Stimulated activated CD4-positive, alpha-beta T cell treated with anti-CD3 and anti-CD28 coated beads, Interleukin-12 subunit alpha, Interleukin-12 subunit beta, amount 100 ng/mL, for 48 hours (primary cell): ENCODE results near the gene MEGF8.

Source experiments
- DNase-seq, 3 donors: peaks; one replicate each; pipeline ENCODE4 v3.0.0-alpha.2; 2020; ENCODE audit warnings: low read depth in 2 of 3, low spot score in 1 of 3

Gene MEGF8

GRCh38 chr19:42287017-42287826 is 38.2 kb upstream of the MEGF8 start:
- DNase-seq, result no peak

GRCh38 chr19:42287827-42288107 is 37.7 kb upstream of the MEGF8 start:
- DNase-seq, result no peak

GRCh38 chr19:42288387-42288786 is 37.0 kb upstream of the MEGF8 start:
- DNase-seq, result no peak

DNA sequence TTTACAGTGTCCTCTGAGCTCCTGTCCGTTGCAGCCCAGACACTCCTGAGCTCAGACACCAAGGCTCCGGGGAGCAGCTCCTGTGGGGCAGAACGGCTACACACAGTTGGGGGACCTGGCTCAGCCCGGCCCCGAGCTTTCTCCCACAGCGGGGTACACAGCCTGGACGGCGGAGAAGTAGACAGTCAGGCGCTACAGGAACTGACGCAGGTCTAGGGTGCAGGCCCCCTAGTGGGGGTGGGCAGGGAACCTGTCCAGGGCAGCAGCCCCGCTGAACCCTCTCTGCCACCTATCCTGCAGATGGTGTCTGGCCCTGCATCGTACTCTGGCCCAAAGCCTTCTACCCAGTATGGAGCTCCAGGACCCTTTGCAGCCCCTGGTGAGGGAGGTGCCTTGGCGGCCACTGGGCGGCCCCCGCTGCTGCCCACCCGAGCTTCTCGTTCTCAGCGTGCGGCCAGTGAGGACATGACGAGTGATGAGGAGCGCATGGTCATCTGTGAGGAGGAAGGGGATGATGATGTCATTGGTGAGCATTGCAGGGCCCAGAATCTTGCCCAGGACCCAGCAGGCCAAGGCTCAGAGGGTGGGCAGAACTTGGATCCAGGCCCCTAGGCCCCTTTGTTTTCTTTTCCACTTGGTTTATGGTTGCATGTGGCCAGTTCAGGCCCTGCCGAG is 36.4 kb upstream of the MEGF8 start:
- no peak for DNase-seq

DNA sequence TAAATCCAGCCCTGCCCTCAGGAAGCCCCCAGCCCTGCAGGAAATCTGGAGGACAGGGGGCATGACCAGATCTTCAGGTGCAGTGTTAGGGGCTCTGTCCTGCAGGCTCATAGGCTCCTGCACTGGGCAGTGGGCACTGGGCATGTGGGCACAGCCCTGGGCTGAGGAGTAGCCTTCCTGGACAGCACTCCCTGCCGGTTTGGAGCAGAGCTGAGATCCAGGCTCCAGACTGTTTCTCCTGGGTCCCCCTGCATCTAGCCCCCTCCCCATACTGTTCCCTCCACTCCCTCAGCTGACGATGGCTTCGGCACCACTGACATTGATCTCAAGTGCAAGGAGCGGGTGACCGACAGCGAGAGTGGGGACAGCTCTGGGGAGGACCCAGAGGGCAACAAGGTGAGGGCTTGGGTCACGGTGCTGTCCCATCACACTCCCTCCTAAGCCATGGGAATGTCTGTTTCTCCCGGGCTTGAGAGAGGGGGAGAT is 35.8 kb upstream of the MEGF8 start:
- no peak for DNase-seq

DNA sequence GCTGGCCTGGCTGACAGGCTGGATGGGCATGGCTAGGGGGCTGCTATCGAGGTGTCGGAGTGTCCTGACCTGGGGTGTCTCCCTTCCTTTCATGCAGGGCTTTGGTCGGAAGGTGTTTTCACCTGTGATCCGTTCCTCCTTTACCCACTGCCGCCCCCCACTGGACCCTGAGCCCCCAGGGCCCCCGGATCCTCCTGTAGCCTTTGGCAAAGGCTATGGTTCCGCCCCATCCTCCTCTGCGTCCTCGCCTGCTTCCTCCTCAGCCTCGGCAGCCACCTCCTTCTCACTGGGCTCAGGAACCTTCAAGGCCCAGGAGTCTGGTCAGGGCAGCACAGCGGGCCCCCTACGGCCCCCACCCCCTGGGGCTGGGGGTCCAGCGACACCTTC is 35.3 kb upstream of the MEGF8 start:
- no peak for DNase-seq

- no peak for DNase-seq
Observed at GRCh38 chr19:42290523-42291434, 34.7 kb upstream of the MEGF8 start.

DNA sequence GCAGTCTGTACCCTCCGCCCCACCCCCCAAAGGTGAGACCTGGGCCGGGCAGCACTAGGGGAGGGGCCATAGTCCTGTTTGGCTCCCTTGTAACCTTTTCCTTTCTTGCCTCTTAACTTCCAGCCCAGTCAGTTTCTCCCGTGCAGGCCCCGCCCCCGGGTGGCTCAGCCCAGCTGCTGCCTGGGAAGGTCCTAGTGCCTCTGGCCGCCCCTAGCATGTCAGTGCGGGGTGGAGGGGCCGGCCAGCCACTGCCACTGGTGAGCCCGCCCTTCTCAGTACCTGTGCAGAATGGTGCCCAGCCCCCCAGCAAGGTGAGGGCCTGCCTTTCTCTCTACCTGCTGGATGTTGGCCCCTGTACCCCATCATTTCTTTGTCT is 34.0 kb upstream of the MEGF8 start:
- no peak for DNase-seq

DNA sequence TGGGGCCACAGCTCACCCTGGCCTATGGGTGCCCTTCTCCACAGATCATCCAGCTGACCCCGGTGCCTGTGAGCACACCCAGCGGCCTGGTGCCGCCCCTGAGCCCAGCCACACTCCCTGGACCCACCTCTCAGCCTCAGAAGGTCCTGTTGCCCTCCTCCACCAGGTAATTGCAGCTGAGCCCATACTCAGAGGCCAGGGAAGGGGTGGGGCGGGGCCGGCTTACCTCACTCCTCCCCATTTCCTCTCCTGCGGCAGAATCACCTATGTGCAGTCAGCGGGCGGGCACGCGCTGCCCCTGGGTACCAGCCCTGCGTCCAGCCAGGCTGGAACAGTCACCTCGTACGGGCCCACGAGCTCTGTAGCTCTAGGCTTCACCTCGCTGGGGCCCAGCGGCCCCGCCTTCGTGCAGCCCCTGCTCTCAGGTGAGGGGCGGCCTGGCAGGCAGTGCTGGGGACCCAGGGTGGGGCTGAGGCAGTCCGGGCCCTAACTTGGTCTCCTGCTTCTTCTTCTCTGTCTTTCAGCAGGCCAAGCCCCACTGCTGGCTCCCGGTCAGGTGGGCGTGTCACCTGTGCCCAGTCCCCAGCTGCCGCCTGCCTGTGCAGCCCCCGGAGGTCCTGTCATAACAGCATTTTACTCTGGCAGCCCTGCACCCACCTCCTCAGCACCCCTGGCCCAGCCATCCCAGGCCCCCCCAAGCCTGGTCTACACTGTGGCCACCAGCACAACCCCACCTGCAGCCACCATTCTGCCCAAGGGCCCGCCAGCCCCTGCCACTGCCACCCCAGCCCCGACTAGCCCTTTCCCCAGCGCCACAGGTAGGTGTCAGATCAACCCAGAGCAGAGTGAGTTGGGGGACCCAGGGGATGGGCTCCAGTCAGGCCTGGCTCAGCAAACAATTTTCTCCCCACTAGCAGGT is 33.1 kb upstream of the MEGF8 start:
- DNase-seq, result no peak

GRCh38 chr19:42292963-42293362 is 32.5 kb upstream of the MEGF8 start:
- no peak for DNase-seq

DNA sequence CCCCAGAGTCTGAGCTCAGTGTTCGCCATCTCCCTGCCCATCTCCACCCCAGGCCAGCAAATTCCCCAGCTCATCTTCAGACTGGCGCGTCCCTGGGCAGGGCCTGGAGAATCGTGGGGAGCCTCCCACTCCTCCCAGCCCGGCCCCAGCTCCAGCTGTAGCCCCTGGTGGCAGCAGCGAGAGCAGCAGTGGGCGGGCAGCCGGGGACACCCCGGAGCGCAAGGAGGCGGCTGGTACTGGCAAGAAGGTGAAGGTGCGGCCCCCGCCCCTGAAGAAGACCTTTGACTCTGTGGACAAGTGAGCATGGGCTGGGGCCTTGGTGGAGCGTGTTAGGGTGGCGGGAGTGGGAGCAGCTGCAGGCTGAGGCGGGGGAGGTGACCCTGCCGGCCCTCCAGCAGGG is 31.9 kb upstream of the MEGF8 start:
- no peak for DNase-seq

- no peak for DNase-seq
Observed at GRCh38 chr19:42293948-42294347, 31.5 kb upstream of the MEGF8 start.

- DNase-seq, result no peak
Observed at GRCh38 chr19:42294471-42295137, 30.8 kb upstream of the MEGF8 start.

GRCh38 chr19:42295342-42295741 is 30.1 kb upstream of the MEGF8 start:
- no peak for DNase-seq

- DNase-seq, result peak; percentile 81 to 97 (median 83)
Observed at GRCh38 chr19:42295831-42296525, 29.5 kb upstream of the MEGF8 start.

GRCh38 chr19:42297039-42297438 is 28.4 kb upstream of the MEGF8 start:
- DNase-seq, result no peak

- no peak for DNase-seq
Observed at GRCh38 chr19:42301646-42302203, 23.7 kb upstream of the MEGF8 start, which contains the start of gene PRR19. Gene PRR19 (plus strand): TSS chr19:42302132. CDS start chr19:42309585, 7,453 bp downstream.

- no peak for DNase-seq
Observed at GRCh38 chr19:42303101-42303464, 22.4 kb upstream of the MEGF8 start.

DNA sequence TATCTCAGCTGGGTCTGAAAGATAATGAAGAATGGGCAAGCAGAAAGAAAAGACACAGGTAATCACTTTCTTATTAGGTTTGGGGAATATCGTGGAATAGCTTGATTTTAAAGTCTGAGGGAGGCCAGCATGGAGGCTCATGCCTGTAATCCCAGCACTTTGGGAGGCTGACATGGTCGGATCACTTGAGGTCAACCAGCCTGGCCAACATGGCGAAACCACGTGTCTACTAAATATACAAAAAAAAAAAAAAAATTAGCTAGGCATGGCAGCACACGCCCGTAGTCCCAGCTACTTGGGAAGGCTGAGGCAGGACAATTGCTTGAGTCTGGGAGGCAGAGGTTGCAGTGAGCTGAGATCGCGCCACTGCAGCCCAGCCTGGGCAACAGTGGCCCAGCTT is 21.6 kb upstream of the MEGF8 start:
- no peak for DNase-seq
